Thyroid gland (tissue), 4 donors: ENCODE measurements around the gene POMGNT2.

ENCODE experiments used
- CTCF ChIP-seq, 6 experiments: fragments of 200-600 bp in 3 of 6; fragments of 450-650 bp in 3 of 6; sonication (generic) in 3 of 6; IDR thresholded peaks; one replicate each; pipeline ENCODE4 v1.5.1; 2016 to 2019; ENCODE audit warnings: antibody characterized with exemption in 6 of 6, mild to moderate bottlenecking in 2 of 6, inconsistent platforms in 1 of 6, moderate library complexity in 1 of 6
- POLR2A ChIP-seq, 2 donors: fragments of 450-650 bp; IDR thresholded peaks; one replicate each; pipeline ENCODE4 v1.6.1; 2017; ENCODE audit warnings: antibody characterized with exemption in 2 of 2, mild to moderate bottlenecking in 2 of 2, moderate library complexity in 1 of 2

- TF ChIP-seq POLR2A (IDR thresholded peaks at IDR 0.05): no peak
- no peak for TF ChIP-seq CTCF (IDR thresholded peaks at IDR 0.05)
Observed at GRCh38 chr3:43043071-43043766, 62.7 kb downstream of the POMGNT2 start.
